ENCODE results near the gene HPS6.

The HPS6 gene

DNA sequence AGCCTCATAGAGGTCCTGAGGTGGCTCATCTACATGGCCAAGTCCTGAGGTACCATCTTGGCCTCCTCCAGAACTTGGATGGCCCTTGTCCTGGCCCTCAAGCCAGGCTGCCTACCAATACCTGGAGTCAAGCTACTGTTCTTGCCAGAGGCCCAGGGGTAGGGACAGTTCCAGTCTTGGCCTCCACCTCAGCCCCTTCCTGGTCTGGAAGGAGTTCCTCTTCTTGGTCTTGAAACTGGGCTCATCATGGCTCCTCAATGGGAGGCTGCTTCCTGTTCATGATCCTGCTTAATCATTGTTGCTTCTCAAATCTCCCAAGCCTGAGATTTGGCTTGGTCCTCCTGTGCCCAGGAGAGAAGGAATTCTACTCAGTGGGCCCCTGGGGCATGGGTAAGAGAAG, 3.9 kb downstream of the HPS6 start:
- DNase-seq: no peak

GRCh38 chr10:102072673-102073527, 7.8 kb downstream of the HPS6 start:
- peak; percentile 25 for DNase-seq

GRCh38 chr10:102083541-102083940, 18.4 kb downstream of the HPS6 start:
- no peak for DNase-seq

DNA sequence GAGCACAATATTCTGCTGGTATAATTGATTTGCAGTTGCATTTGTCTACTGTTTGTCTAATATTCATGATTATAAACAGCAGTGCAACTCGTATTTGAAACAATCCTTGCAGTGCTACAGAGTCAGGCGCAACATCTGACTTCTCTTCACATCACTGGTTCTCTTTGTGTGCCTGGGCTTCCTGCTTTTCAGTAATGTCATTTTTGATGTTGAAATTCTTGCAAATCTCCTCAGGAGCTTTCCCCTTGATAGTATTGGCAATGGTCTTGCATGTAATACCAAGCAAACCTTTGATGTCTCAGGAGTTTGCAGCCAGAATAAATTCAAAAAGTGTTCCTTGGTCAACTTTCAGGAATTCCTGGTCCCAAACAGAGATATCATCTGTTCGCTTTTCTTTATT, 20.2 kb downstream of the HPS6 start:
- no peak for DNase-seq

- no peak for DNase-seq
Measured at GRCh38 chr10:102086196-102086595, 21.0 kb downstream of the HPS6 start.

- no peak for DNase-seq
Measured at GRCh38 chr10:102090772-102091171, 25.6 kb downstream of the HPS6 start.

GRCh38 chr10:102096449-102096848, 31.3 kb downstream of the HPS6 start:
- no peak for DNase-seq

- DNase-seq: no peak
Measured at GRCh38 chr10:102101152-102101551, 36.0 kb downstream of the HPS6 start.

DNA sequence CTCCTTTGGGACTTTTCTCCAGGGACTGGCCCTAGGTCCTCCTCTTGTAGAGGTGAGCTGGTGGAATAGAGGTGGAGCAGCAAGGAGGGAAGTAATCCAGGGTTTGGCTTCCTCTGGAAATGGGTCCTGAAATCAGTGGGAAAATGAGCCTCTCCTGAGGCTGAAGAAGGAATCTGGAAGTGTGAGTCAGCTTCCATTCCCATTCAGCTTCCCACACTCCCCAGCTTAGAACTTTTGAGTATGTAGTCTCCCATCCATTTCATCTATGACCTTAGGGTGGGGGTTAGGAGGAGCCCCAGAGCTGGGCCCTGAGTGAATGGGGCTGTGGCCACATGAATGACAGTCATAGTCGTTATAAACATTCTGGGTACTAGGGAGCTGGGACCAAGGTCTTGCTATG, 37.3 kb downstream of the HPS6 start:
- DNase-seq: no peak

DNA sequence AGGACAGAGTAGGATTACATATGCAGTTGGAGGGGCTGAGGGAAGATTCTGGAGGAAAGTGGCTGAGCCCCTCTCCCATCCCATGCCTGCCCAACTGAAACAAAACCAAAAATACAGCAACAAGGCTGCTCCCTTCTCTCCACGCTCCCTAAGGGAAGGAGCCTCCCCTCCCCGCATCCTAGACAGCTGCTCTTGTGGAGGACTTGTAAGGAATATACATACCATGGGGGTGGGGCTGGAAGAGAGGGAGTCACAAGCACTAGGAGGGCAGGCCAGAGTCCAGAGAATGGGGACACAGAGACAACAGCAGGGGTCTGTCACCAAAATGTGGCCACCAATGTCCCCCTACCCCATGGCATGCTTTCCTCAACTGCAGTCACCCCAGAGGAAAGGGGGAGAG, 41.8 kb downstream of the HPS6 start:
- DNase-seq: no peak

GRCh38 chr10:102109166-102110116, 44.3 kb downstream of the HPS6 start:
- no peak for DNase-seq

DNA sequence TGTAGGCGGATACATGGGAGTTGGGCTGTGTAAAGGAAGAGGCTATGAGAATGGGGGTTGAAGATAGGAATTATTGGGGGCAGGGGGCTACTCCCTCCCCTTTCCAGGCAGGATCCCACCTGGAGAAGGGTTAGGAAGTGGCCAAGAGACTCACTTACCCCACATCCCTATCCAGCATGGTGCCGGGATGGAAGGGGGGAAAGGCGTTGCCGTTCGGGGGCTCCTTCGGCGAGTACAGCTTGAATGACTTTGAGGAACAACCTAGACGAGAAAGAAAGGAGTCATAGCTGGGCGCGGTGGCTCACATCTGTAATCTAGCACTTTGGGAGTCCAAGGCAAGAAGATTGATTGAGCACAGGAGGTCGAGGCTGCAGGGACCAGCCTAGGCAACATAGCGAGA, 46.1 kb downstream of the HPS6 start:
- DNase-seq: no peak

GRCh38 chr10:102112210-102112817, 47.2 kb downstream of the HPS6 start:
- no peak for DNase-seq

GRCh38 chr10:102113261-102113955, 48.3 kb downstream of the HPS6 start:
- no peak for DNase-seq

DNA sequence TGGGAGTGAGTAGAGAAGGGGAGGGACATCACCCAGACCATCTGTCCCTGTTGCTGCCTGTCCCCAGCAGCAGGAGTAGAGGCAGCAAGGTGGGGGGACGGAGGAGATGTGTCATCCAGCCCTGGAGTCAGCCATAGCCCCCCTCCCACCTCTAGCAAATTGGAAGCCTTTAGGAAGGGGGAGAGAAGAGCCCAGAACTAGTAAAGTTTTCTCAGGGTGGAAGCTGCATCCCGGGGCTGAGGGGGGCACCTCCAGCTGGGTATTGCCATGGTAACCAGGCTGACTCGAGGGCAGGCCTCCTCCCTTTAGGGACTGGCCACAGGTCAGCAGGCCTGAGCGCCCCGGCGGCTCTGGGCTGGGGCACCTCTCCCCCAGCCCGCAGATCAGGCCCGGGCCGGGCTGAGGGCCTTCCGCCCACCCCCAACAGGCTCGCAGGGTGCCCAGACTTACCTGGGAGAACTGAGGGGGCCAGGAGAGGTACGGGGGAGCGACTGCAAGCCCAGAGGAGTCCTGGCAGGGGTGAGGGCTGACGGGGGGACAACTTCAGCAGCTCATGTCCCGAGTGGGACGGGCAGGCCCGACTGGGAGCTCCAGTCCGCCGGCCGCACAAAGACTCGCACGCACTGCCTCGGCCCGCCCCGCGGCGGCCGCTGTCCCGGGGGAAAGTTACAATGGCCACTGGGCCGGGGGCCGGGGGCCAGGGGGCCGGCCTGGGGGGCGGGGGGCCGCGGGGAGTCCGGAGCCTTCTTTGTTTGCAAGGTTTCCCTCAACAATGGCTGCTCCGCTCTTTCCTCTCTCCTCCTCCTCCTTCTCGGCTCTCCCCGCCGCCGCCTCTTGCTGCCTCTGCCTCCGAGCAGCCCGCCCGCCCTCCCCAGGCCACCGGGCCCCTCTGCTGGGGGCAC, 49.1 kb downstream of the HPS6 start:
- DNase-seq: peak; percentile 2

- peak; percentile 42 for DNase-seq
Measured at GRCh38 chr10:102114861-102115618, 49.9 kb downstream of the HPS6 start.

- DNase-seq: no peak
Measured at GRCh38 chr10:102115775-102116174, 50.6 kb downstream of the HPS6 start.

DNA sequence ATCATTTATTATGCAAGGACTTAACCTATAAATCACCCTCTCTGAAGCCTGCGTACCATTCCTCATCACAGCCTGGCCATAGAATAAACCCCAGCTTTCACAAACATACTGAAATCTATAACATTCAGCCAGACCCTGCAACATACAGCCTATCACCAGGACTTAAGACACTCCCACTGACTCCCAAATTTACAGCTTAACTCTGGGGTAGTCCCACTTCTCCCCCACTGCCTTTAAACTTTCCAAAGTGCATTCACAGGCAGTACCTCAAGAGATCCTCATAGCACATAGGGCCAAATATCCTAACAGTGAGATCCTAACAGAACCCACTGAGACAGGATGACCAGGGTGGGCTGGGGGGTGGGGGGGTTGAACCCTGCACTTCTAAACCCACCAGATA, 51.5 kb downstream of the HPS6 start:
- DNase-seq: no peak

Data from DMS 273 treated with DMSO at 0.1 percent for 48 hours (cell line).